DND-41 (cell line): ENCODE data around the gene TIMD4.
A peak's percentile ranks its signal among the peaks of the same experiment; 100 is the strongest.

Source experiments
- ATAC-seq: fragments of 200-7000 bp; cut with Tn5 transposase; 3 replicates; pipeline ENCODE4 v1.9.1; 2021; ENCODE audit warnings: low read depth; ENCODE audit not compliant: insufficient read depth
- DNase-seq: peaks from one replicate; pipeline ENCODE4 v3.0.0-alpha.2; 2020
- H2AFZ ChIP-seq: 2 replicates; pipeline ENCODE4 v1.6.0; 2012; ENCODE audit warnings: low read depth, low read length
- H3K27ac ChIP-seq: 2 replicates; pipeline ENCODE4 v1.5.1; 2012; ENCODE audit warnings: low read length, inconsistent platforms
- H3K27me3 ChIP-seq: fragments of 200-600 bp; sonication (generic); 2 replicates; pipeline ENCODE4 v1.6.0; 2012; ENCODE audit warnings: low read length, mild to moderate bottlenecking, inconsistent platforms; ENCODE audit not compliant: insufficient read depth, poor library complexity
- H3K36me3 ChIP-seq: 2 replicates; pipeline ENCODE4 v1.5.1; 2012; ENCODE audit warnings: low read length, inconsistent platforms; ENCODE audit not compliant: insufficient read depth
- H3K4me1 ChIP-seq: 2 replicates; pipeline ENCODE4 v1.5.1; 2012; ENCODE audit warnings: mild to moderate bottlenecking, low read length; ENCODE audit not compliant: insufficient read depth
- H3K4me2 ChIP-seq: 2 replicates; pipeline ENCODE4 v1.6.0; 2012; ENCODE audit warnings: mild to moderate bottlenecking, moderate library complexity, low read length, inconsistent platforms; ENCODE audit not compliant: insufficient read depth
- H3K4me3 ChIP-seq, 2 experiments: fragments of 200-600 bp in 1 of 2; shearing (Covaris generic) in 1 of 2; 2 replicates each; pipeline ENCODE4 v1.5.1; 2012 to 2016; ENCODE audit warnings: inconsistent platforms in 2 of 2, low read length in 2 of 2, mild to moderate bottlenecking in 2 of 2, low read depth in 1 of 2, moderate library complexity in 1 of 2
- H3K79me2 ChIP-seq: 2 replicates; pipeline ENCODE4 v1.6.0; 2012; ENCODE audit warnings: low read length, inconsistent platforms; ENCODE audit not compliant: insufficient read depth
- H3K9ac ChIP-seq: 2 replicates; pipeline ENCODE4 v1.6.0; 2012; ENCODE audit warnings: low read depth, mild to moderate bottlenecking, inconsistent platforms, low read length, moderate library complexity
- H3K9me3 ChIP-seq: 2 replicates; pipeline ENCODE4 v1.5.1; 2012; ENCODE audit warnings: low read length, moderate library complexity, mild to moderate bottlenecking, inconsistent platforms; ENCODE audit not compliant: insufficient read depth, severe bottlenecking
- H4K20me1 ChIP-seq: 2 replicates; pipeline ENCODE4 v1.6.0; 2012; ENCODE audit warnings: low read length; ENCODE audit not compliant: insufficient read depth
- EZH2 ChIP-seq: IDR thresholded peaks from 3 replicates; pipeline ENCODE4 v1.6.1; 2012; ENCODE audit warnings: borderline replicate concordance, low read depth, mild to moderate bottlenecking, moderate library complexity, low read length, inconsistent platforms; ENCODE audit not compliant: severe bottlenecking
- TF ChIP-seq, protein P1 (sequence below): IDR thresholded peaks from 2 replicates; pipeline ENCODE4 v1.5.1; 2012; ENCODE audit warnings: borderline replicate concordance, low read length, moderate library complexity, mild to moderate bottlenecking; ENCODE audit not compliant: poor library complexity, severe bottlenecking; ENCODE audit errors: extremely low read depth

The TIMD4 gene

GRCh38 chr5:156951359-156951758, 11.7 kb downstream of the TIMD4 start:
- no peak overlapping the region for H3K27ac ChIP-seq
- DNase-seq = no peak
- H3K27me3 ChIP-seq = peaks cover 6% of the 10 kb centered on the region
- no peaks in the 10 kb centered on the region for H3K9me3 ChIP-seq
- no peak overlapping the region for H3K4me2 ChIP-seq
- H3K4me3 ChIP-seq = no peak overlapping the region
- H3K79me2 ChIP-seq = no peaks in the 10 kb centered on the region
- H2AFZ ChIP-seq = no peak overlapping the region
- no peak overlapping the region for H3K9ac ChIP-seq
- no peak for TF ChIP-seq EZH2
- no peaks in the 10 kb centered on the region for H3K4me1 ChIP-seq
- ATAC-seq = no peak
- no peaks in the 10 kb centered on the region for H3K36me3 ChIP-seq
- no peaks in the 10 kb centered on the region for H4K20me1 ChIP-seq

GRCh38 chr5:156950716-156951115, 12.3 kb downstream of the TIMD4 start:
- Histone ChIP-seq H3K4me2 (no peak overlapping the region), H3K79me2 (no peaks in the 10 kb centered on the region), H3K4me3 (no peak overlapping the region), H3K9ac (no peak overlapping the region), H3K27me3 (peaks cover 3% of the 10 kb centered on the region), H3K27ac (no peak overlapping the region), H3K4me1 (no peaks in the 10 kb centered on the region), H2AFZ (no peak overlapping the region), H4K20me1 (no peaks in the 10 kb centered on the region), H3K36me3 (no peaks in the 10 kb centered on the region), H3K9me3 (no peaks in the 10 kb centered on the region)
- no peak for TF ChIP-seq EZH2
- TF ChIP-seq, protein P1, sequence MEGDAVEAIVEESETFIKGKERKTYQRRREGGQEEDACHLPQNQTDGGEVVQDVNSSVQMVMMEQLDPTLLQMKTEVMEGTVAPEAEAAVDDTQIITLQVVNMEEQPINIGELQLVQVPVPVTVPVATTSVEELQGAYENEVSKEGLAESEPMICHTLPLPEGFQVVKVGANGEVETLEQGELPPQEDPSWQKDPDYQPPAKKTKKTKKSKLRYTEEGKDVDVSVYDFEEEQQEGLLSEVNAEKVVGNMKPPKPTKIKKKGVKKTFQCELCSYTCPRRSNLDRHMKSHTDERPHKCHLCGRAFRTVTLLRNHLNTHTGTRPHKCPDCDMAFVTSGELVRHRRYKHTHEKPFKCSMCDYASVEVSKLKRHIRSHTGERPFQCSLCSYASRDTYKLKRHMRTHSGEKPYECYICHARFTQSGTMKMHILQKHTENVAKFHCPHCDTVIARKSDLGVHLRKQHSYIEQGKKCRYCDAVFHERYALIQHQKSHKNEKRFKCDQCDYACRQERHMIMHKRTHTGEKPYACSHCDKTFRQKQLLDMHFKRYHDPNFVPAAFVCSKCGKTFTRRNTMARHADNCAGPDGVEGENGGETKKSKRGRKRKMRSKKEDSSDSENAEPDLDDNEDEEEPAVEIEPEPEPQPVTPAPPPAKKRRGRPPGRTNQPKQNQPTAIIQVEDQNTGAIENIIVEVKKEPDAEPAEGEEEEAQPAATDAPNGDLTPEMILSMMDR = no peak
- DNase-seq (no peak), ATAC-seq (no peak)

DNA sequence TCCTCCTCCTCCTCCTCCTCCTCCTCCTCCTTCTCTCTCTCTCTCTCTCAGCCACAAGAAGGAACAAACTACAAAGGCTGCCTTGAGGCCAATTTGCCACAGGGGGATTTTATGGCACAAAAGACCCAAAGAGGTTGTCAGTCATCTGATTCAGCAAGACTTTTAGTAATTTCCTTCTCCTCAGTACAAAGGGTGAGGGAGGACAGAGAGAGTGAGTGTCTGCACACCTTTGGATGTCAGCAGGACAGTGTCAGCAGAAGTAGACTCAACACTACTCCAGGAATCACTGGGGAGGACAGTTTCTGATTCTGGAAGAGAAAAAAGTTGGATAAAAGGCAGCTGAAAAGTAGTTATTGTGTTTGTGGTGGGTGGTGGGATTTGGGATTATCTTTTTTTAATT, 13.6 kb downstream of the TIMD4 start:
- H3K79me2 ChIP-seq = no peaks in the 10 kb centered on the region
- no peak overlapping the region for H3K9ac ChIP-seq
- H3K9me3 ChIP-seq = no peaks in the 10 kb centered on the region
- no peak overlapping the region for H3K4me2 ChIP-seq
- DNase-seq = no peak
- H3K4me1 ChIP-seq = no peaks in the 10 kb centered on the region
- peaks cover 2% of the 10 kb centered on the region for H3K27me3 ChIP-seq
- ATAC-seq = no peak
- no peak overlapping the region for H3K27ac ChIP-seq
- H3K4me3 ChIP-seq = no peak overlapping the region
- TF ChIP-seq, protein P1 = no peak
- TF ChIP-seq EZH2 = no peak
- H3K36me3 ChIP-seq = no peaks in the 10 kb centered on the region
- no peaks in the 10 kb centered on the region for H4K20me1 ChIP-seq
- H2AFZ ChIP-seq = no peak overlapping the region

DNA sequence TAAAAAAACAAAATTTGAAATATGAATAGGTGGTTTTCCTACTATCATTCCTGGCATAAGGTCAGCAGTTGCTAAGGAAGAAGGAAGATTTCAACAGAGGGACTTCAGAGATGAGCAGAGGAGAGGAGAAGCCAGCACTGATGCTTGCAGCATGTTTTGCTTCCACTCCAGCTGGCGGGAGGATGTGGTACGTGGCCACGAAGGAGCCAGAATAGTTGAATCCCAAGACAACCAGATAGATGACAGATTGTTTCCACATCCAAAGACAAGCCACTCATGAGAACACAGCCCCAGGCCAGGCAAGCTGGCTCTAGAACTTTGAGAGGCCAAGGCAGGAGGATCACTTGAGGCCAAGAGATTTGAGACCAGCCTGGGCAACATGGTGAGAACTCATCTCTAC, 15.1 kb downstream of the TIMD4 start:
- Histone ChIP-seq H2AFZ (no peak overlapping the region), H3K9me3 (no peaks in the 10 kb centered on the region), H3K4me2 (no peak overlapping the region), H3K79me2 (no peaks in the 10 kb centered on the region), H4K20me1 (no peaks in the 10 kb centered on the region), H3K9ac (no peak overlapping the region), H3K27me3 (no peaks in the 10 kb centered on the region), H3K4me3 (no peak overlapping the region), H3K36me3 (no peaks in the 10 kb centered on the region), H3K27ac (no peak overlapping the region), H3K4me1 (no peaks in the 10 kb centered on the region)
- ATAC-seq (peak; percentile 54; the same call in 2 of the 3 replicates), DNase-seq (peak; percentile 9)
- TF ChIP-seq EZH2 = no peak
